Endothelial cell of umbilical vein (primary cell): ENCODE results near the gene GAN. TPM values are rescaled to one million over a fixed set of nuclear protein-coding genes. Genes with fewer than 3 reads are reported as not detected.

Source experiments
- BruUV-seq: library from RNA; stranded (reverse); fragments of 400-500 nt; replicated peaks from 2 replicates; lab custom pipeline; 2021; lab: Mats Ljungman, UMichigan
- CTCF ChIA-PET: fragments of 300-600, 350-600 bp; sonication (Branson Sonifier 250); formaldehyde crosslinking; loops from one replicate; lab custom pipeline; 2021; ENCODE audit warnings: antibody characterized with exemption, inconsistent platforms; lab: Charles Lee
- POLR2A ChIA-PET: fragments of 300-600, 350-600 bp; sonication (Branson Sonifier 250); formaldehyde crosslinking; loops from one replicate; lab custom pipeline; 2021; ENCODE audit warnings: antibody characterized with exemption, inconsistent platforms; lab: Charles Lee
- DNase-seq: peaks from one replicate; pipeline ENCODE4 v3.0.0-alpha.2; 2011; ENCODE audit warnings: low read depth, low spot score
- FAIRE-seq: peaks from 2 replicates; lab custom pipeline; 2011; peaks lifted over from hg19 to GRCh38; lab: Jason Lieb, UNC
- H2AFZ ChIP-seq: 2 replicates; pipeline ENCODE4 v1.6.0; 2012; ENCODE audit warnings: low read depth, low read length, control low read depth, inconsistent platforms
- H3K27ac ChIP-seq: 2 replicates; pipeline ENCODE4 v1.5.1; 2011; ENCODE audit warnings: low read depth, mild to moderate bottlenecking, control low read depth, low read length, moderate library complexity; ENCODE audit not compliant: insufficient read depth
- H3K27me3 ChIP-seq, 2 experiments: 2 replicates each; pipeline versions ENCODE4 v1.6.0 to v1.6.1; 2011; ENCODE audit warnings: low read length in 2 of 2, mixed read lengths in 1 of 2; ENCODE audit not compliant: control insufficient read depth in 2 of 2, insufficient read depth in 2 of 2
- H3K36me3 ChIP-seq, 2 experiments: 2 replicates in 1 of 2; 3 replicates in 1 of 2; pipeline ENCODE4 v1.5.1; 2011; ENCODE audit warnings: low read length in 2 of 2, mild to moderate bottlenecking in 1 of 2, moderate library complexity in 1 of 2; ENCODE audit not compliant: control insufficient read depth in 2 of 2, insufficient read depth in 2 of 2; ENCODE audit errors: extremely low read depth in 1 of 2
- H3K4me1 ChIP-seq: 3 replicates; pipeline ENCODE4 v1.5.1; 2011; ENCODE audit warnings: mild to moderate bottlenecking, low read length; ENCODE audit not compliant: control insufficient read depth, insufficient read depth; ENCODE audit errors: extremely low read depth
- H3K4me2 ChIP-seq: 2 replicates; pipeline ENCODE4 v1.6.1; 2011; ENCODE audit warnings: low read length, control low read depth, mixed read lengths; ENCODE audit not compliant: insufficient read depth
- H3K4me3 ChIP-seq, 3 experiments: fragments of 200-600 bp in 1 of 3; sonication (generic), shearing (Covaris generic) in 1 of 3; replicated peaks in 1 of 3; 2 replicates each; pipeline ENCODE4 v1.5.1; 2011 to 2016; ENCODE audit warnings: control low read depth in 3 of 3, low read length in 3 of 3, mild to moderate bottlenecking in 2 of 3, inconsistent platforms in 1 of 3, low read depth in 1 of 3, moderate library complexity in 1 of 3; ENCODE audit not compliant: insufficient read depth in 1 of 3
- H3K79me2 ChIP-seq: 2 replicates; pipeline ENCODE4 v1.6.0; 2012; ENCODE audit warnings: low read length, inconsistent platforms; ENCODE audit not compliant: control insufficient read depth, insufficient read depth
- H3K9ac ChIP-seq: replicated peaks from 2 replicates; pipeline ENCODE3; 2011; ENCODE audit warnings: low read length, control low read depth; ENCODE audit not compliant: insufficient read depth; ENCODE audit errors: extremely low read depth
- H3K9me1 ChIP-seq: replicated peaks from 3 replicates; pipeline ENCODE4 v1.6.0; 2011; ENCODE audit warnings: mild to moderate bottlenecking, low read length; ENCODE audit not compliant: control insufficient read depth, insufficient read depth; ENCODE audit errors: extremely low read depth
- H3K9me3 ChIP-seq: replicated peaks from 2 replicates; pipeline ENCODE4 v1.5.1; 2012; ENCODE audit warnings: low read length, inconsistent platforms; ENCODE audit not compliant: control insufficient read depth, insufficient read depth
- H4K20me1 ChIP-seq: replicated peaks from 2 replicates; pipeline ENCODE3; 2011; ENCODE audit warnings: mild to moderate bottlenecking, low read length; ENCODE audit not compliant: control insufficient read depth, insufficient read depth; ENCODE audit errors: extremely low read depth
- EZH2 ChIP-seq: IDR thresholded peaks from 2 replicates; pipeline ENCODE4 v1.6.1; 2012; ENCODE audit warnings: borderline replicate concordance, low read depth, mild to moderate bottlenecking, moderate library complexity, low read length, inconsistent platforms; ENCODE audit not compliant: severe bottlenecking
- FOS ChIP-seq: IDR thresholded peaks from 2 replicates; pipeline ENCODE4 v1.6.1; 2011; ENCODE audit warnings: mild to moderate bottlenecking, low read length, moderate library complexity, borderline replicate concordance; ENCODE audit not compliant: insufficient read depth
- GATA2 ChIP-seq: IDR thresholded peaks from 2 replicates; pipeline ENCODE4 v1.7.0; 2011; ENCODE audit warnings: low read depth, mild to moderate bottlenecking, moderate library complexity, mixed read lengths, low read length; ENCODE audit not compliant: insufficient read length, insufficient read depth
- JUN ChIP-seq: IDR thresholded peaks from 2 replicates; pipeline ENCODE4 v1.6.1; 2011; ENCODE audit warnings: borderline replicate concordance, low read depth; ENCODE audit not compliant: insufficient read length, insufficient read depth
- MAX ChIP-seq: IDR thresholded peaks from 2 replicates; pipeline ENCODE4 v1.6.1; 2011; ENCODE audit not compliant: insufficient read depth, insufficient read length
- MYC ChIP-seq: IDR thresholded peaks from one replicate; pipeline ENCODE4 v1.6.1; 2011; ENCODE audit warnings: mild to moderate bottlenecking, low read depth, low read length
- POLR2A ChIP-seq: IDR thresholded peaks from 2 replicates; pipeline ENCODE4 v1.6.1; 2012; ENCODE audit warnings: low read depth, mild to moderate bottlenecking, control low read depth, low read length
- POLR2AphosphoS5 ChIP-seq: IDR thresholded peaks from 2 replicates; pipeline ENCODE4 v1.6.1; 2012; ENCODE audit warnings: low read depth, mild to moderate bottlenecking, control low read depth, low read length, moderate library complexity; ENCODE audit not compliant: insufficient read depth
- dilution Hi-C: fragments of 300-500 bp; cut with MboI; formaldehyde crosslinking; loops from one replicate; pipeline ENCODE4 v1.15.0; 2019; ENCODE audit warnings: low sequenced_read_pairs; ENCODE audit not compliant: extremely low pct_ligation_motif_present
- intact Hi-C: fragments of 100-400 bp; cut with micrococcal nuclease; formaldehyde crosslinking; loops from one replicate; pipeline ENCODE4 v1.10.0; 2022
- polyA plus RNA-seq, 4 experiments: library from polyadenylated mRNA; depleted of rRNA in 3 of 4; stranded (reverse) in 3 of 4; unstranded in 1 of 4; fragments of >200 nt; gene quantifications; 2 replicates each; pipeline versions ENCODE4 v1.2.1 to v1.2.3, GENCODE V29; 2011 to 2012; ENCODE audit warnings: missing spikeins in 1 of 4
- total RNA-seq: library from RNA; stranded (reverse); gene quantifications from 2 replicates; pipeline ENCODE4 v1.2.3, GENCODE V29; 2021
- TF ChIP-seq, protein P1 (sequence below), 2 donors: IDR thresholded peaks; 1 replicate in 1 of 2; 2 replicates in 1 of 2; pipeline ENCODE4 v1.5.1; 2011; ENCODE audit warnings: low read length in 2 of 2, mild to moderate bottlenecking in 2 of 2, moderate library complexity in 2 of 2, control low read depth in 1 of 2, inconsistent platforms in 1 of 2, low read depth in 1 of 2; ENCODE audit not compliant: insufficient read depth in 1 of 2; ENCODE audit errors: extremely low read depth in 1 of 2

Gene GAN
- total and polyA plus RNA-seq, 2 donors (not counting 3 experiments of a cell fraction or from before 2014, with no cell fraction given) = 1.8 to 11.1 TPM

GRCh38 chr16:81413245-81413990 is 98.7 kb downstream of the GAN start:
- TF ChIP-seq FOS = no peak
- TF ChIP-seq JUN = no peak
- TF ChIP-seq POLR2AphosphoS5 = no peak
- no peak for TF ChIP-seq GATA2
- TF ChIP-seq EZH2 = no peak
- TF ChIP-seq, protein P1, sequence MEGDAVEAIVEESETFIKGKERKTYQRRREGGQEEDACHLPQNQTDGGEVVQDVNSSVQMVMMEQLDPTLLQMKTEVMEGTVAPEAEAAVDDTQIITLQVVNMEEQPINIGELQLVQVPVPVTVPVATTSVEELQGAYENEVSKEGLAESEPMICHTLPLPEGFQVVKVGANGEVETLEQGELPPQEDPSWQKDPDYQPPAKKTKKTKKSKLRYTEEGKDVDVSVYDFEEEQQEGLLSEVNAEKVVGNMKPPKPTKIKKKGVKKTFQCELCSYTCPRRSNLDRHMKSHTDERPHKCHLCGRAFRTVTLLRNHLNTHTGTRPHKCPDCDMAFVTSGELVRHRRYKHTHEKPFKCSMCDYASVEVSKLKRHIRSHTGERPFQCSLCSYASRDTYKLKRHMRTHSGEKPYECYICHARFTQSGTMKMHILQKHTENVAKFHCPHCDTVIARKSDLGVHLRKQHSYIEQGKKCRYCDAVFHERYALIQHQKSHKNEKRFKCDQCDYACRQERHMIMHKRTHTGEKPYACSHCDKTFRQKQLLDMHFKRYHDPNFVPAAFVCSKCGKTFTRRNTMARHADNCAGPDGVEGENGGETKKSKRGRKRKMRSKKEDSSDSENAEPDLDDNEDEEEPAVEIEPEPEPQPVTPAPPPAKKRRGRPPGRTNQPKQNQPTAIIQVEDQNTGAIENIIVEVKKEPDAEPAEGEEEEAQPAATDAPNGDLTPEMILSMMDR (IDR thresholded peaks at IDR 0.05; ENCODE audit: extremely low read depth in 1 of 2, insufficient read depth in 1 of 2, low read depth in 1 of 2, low read length in 2 of 2) = no peak
- no peak for TF ChIP-seq MYC
- TF ChIP-seq POLR2A = no peak
- TF ChIP-seq MAX = no peak
- dilution Hi-C loops = no loop called here
- POLR2A ChIA-PET = no interaction called here

More at GRCh38 chr16:81413245-81413990, 98.7 kb downstream of the GAN start:
- no TSS peak for BruUV-seq
- Histone ChIP-seq H3K79me2 (no peaks in the 10 kb centered on the region), H3K9me3 (no peaks in the 10 kb centered on the region), H3K27me3 (no peaks in the 10 kb centered on the region), H3K27ac (no peak overlapping the region), H3K4me1 (no peaks in the 10 kb centered on the region), H3K9me1 (no peaks in the 10 kb centered on the region), H3K9ac (no peak overlapping the region), H3K4me2 (no peak overlapping the region), H3K36me3 (no peaks in the 10 kb centered on the region), H2AFZ (no peak overlapping the region), H3K4me3 (no peak overlapping the region), H4K20me1 (no peaks in the 10 kb centered on the region)
- DNase-seq = no peak
- FAIRE-seq = no peak
- intact Hi-C loops = no loop called here
- CTCF ChIA-PET = interaction anchor here (0.6 to 1.5 kb wide), 2 partner anchors 16 to 39 kb away, joined by 3 to 7 read pairs; no protein-coding TSS in a partner anchor
